Endothelial cell of hepatic sinusoid (primary cell): Measurements from ENCODE around the gene CREB5.
"Not testable (repeated sequence)": the region's sequence is repeated elsewhere in the genome, so short reads cannot be mapped to it uniquely, and the experiment has no call there.

Experiments
- in situ Hi-C: cut with HindIII; loops from 2 replicates; pipeline ENCODE4 v1.10.0; 2017; ENCODE audit warnings: low sequenced_read_pairs

Gene CREB5

DNA sequence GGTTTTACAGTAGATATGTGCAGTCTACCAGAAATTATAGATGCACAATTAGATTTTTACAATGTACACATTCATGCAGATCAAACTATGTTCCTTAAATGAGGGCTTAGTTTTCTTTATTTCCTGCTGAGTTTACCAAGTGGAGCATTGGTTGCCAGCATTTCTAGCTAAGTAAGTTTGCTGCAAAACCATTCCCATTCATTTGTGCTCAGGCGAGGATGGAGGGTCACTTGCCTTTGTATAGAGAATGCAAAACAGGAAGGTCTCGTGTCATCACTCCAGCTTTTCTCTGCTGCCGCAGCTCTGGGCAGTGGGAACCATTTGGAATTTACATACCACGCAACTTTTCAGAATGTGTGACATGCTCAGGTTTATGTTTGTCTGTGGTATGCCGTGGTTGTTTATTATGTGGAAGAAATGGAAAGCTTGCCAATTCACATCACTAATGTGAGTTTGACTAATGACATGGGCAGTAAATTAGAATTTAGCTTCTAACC is 347.2 kb downstream of the CREB5 start:
- in situ Hi-C loops = no loop called here

DNA sequence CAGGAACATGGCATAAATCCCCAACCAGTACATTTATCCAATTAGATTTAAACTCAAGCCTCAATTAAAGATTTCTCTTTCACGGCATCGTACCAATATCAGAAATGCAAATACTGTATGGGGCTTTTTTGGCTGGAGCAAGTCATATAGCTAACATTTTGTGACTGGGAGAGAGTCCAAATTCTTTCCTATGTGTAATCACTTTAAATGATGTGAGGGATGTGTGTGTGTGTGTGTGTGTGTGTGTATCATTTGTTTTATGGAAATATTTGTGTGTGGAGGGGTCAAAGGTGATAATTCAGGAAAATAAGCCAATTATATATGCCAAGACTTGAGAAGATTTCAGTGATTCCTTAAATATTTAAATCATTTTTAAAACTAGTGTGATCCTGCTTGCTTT is 349.2 kb downstream of the CREB5 start:
- in situ Hi-C loops = no loop called here

DNA sequence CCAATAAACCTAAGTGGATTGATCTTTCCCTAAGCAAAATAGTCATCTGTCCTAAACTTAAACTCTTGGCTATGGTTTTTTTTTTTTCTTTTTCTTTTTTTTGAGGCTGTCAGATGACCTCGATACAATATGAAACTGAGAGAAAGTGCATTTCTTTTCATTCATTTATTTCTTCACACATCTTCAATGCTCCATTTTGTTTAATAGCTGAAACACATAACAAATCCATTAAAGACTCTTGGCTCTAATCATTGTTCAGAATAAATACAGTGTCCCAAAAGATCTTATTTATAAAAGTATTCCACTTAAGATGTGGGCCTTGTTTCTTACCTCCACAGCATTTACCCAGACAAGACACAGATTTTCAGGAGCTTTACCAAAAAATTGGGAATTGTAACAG is 350.3 kb downstream of the CREB5 start:
- in situ Hi-C loops = no loop called here

DNA sequence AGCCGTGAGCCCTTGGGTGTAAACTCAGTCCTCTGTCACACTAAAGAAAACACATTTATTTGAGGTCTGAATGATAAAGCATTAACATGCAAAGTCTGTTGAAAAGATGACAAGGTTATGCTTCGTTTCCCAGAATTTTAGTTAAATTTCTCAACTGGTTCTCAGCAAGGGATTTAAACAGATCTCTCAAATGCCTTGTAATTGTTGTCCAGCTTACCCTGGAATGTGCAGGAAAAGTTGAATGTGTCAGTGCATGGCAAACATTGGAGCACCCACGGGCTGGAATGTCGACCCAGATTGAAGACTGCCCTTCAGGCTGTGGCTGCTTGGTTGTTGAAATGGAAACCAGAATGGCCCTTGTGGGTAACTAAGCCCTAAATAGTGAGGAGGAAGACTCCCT is 354.0 kb downstream of the CREB5 start:
- in situ Hi-C loops = no loop called here

DNA sequence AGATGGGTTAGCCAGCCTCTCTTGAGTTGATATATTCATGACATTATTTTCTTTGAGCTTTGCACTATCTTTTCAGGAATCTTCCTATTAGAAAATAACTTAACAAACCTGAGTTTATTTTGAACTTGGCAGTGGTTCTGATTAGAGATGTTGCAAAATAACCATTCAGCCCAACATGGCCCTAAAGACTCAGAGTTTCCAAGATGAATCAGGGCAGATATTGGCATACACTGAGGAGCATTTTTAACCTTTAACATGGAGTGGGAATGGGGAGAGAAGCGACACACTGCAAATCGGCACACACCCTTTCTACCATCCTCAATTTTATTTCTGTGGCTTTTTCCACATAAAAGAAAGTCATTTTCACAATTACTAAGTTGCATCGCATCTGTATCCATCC is 355.0 kb downstream of the CREB5 start:
- in situ Hi-C loops = no loop called here

DNA sequence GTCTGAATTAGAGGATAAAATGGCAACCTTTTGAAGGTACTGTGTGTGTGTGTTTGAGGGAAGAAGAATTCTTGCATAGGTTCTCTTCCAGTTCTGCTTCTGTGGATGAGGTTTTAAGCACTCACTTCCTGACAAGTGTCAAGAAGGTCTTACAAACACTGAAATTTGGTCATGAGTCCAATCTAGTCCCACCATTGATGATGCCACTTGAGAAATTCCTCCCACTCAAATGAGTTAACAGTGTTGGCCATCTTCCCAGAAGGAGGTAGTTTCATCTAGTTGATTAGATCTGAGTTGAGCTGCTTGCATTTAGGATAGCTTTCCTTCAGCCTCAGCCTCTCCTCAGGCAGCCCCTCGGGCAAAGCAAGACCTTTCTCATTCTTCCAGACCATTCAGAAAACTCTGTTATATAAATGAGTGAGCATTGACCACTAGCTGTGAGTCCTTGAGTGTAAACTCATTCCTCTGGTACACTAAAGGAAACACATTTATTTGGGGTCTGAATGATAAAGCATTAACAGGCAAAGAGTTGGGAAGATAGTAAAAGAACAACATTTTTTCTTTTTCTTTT is 356.3 kb downstream of the CREB5 start:
- in situ Hi-C loops = no loop called here

DNA sequence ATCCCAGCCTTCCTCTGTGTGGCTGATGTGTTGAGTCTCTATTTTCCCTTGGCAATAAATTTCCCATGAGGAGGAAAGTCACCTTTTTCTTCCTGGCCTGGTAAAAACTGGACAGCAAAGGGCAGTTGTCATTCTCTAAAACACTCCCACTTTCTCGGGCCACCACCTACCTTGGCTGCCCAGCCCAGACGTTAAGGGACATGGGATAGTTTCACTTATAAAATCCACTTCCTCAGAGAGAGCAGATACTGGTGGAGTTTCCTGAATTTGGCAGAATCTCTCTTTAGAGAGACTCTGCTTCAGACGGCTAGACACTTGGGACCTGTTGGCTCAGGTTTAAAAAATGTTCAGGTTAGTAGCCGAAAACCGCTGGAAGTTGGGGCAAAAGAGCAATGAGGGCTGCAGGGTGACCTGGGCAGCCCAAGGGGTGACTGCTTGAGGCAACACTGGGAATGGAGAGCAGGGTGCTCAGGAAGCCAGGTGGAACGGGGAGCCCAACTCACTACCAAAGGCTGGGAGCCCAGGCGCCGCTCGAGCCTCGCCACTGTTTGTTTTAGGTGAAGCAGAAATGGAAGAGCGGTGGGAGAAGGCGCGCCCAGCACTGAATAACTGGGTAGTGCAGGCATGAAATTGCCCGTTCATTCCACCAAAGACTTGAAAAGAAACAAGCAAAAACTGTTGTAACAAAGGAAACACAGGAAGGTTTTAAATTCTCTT is 359.7 kb downstream of the CREB5 start:
- in situ Hi-C loops = no loop called here

DNA sequence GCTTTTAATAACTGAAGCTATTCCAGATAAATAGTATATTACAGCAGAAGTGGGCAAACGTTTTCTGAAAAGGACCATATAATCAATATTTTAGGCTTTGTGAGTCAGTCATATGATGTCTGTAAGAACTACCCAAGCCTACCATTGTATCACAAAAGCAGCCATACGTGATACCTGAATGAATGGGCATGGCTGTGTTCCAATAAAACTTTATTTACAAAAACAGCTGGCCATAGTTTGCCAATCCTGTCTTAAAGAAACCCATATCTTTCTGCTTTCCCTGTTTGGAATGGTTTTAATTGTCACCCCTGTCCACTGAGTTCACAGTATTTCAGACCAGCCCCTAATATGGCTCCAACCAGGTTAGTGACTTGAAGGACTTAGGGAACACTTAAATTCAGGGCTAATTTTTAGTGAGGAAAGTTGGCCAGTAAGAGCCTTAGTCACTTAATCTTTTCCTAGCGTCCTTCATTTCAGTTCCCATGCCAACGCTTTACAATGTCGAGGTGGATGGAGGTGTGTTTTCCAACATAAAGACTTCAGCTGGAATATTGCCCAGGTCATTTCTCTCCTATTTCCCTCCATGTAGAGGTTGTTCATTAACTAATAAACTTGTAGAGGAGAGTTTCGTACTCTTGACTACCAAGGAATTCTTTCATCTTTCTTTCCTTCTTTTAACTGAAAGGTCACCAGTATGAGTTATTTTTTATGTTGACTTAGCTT is 361.3 kb downstream of the CREB5 start:
- in situ Hi-C loops = no loop called here

DNA sequence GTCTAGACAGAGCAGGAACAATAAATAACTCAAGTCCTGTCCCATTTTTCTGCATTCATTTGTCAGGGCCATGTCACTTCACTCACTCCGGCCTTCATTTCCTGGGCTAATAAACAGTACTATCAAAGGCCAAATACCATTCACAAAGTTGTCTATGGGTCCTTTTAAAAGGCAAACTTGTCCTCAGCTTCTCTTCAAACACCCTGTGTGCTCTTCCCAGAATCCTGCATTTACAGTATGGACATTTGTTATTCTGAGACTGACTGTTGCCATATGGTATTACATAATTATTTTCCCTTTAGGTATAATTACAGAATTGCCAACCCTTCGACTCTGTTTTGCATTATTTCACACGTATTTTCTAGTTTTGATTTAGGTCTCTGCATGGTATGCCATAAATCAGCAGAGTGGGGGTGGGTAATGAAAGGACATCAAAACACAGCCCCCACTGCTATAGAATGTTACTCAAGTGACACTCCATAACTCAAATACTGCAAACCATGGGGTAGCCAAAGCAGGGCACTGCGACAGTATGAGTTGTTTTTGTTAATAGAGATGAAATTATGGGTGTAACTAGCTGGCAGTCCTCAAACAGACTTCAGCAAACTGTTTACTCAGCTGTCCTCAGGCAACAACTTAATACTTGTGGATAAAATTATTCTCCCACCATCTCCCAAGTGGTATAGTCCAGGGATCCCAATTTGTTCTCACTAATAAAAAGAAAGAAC is 362.1 kb downstream of the CREB5 start:
- in situ Hi-C loops = no loop called here

DNA sequence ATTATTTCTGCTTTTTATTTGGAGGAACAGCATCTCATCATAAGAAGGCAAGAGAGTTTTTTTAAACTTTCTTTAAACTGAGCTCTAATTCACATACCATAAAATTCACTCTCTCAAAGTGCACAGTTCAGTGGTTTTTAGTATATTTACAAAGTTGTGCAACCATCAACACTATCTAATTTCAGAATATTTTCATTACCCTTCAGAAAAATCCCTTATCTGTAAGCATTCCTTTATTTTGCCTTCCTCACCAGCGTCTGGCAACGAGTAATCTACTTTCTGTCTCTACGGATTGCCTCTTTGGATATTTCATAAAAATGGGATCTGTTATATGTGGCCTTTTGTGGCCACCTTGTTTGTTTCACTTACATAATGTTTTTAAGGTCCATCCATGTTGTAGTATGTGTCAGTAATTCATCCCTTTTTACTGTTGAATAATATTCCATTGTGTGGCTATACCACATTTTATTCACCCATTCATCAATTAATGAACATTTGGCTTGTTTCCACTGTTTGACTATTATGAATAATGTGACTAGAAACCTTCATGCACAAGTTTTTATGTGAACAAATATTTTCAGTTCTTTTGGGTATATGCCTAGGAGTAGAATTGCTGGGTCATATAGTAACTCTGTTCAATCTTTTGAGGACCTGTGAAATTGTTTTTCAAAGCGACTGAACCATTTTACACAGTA is 364.3 kb downstream of the CREB5 start:
- in situ Hi-C loops = no loop called here

DNA sequence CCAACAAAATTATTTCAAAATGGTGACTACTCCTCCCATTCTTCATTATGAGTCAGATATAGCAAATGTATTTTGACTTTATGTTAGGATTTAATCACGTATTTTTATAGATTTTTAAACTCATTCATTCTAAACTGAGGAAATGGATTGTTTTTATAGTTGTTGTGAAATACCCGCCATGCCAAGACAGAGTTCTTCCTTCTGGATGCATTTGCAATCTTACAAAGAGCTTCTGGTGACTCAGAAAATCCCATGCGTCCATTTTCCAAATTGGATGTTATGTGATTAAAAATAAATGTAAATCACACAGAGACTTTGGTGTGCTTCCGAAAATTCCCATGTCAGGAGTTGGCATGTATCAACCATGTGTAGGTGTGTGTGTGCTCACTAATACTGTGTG is 366.5 kb downstream of the CREB5 start:
- in situ Hi-C loops = no loop called here

DNA sequence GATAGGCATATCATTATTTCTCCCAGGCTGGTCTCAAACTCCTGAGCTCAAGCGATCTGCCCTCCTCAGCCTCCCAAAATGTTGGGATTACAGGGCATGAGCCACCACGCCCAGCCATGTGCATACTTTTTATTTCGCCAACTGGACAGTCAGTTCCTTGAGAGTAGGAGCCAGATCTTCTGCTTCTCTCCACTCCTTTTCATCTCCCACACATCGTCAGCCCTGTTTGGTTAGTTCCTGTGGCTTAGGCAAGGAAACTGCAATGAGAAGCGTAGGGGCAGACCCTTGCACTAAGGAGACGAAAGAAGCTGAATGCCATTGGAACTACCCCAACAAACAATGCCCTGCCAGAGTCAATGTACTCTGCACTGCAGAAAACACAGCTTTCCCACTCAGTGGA is 367.6 kb downstream of the CREB5 start:
- in situ Hi-C loops = no loop called here

DNA sequence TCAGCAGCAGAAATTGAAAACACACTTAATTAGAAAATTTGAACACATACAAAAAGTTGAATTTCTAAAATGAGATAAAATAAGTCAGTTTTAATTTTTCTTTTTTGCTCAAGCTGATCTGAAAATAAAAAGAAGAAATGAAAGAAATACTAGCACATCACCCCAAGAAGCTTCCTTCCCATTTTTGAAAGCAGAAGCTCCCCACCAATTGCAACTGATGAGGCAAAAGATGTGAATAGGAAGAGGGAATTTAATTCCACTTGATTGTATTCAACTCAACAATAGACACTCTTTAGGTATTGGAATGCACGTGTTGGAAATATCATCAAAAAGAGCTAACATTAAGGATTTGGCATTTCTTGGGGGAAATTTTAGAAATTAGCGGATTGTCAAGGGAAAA is 370.0 kb downstream of the CREB5 start:
- in situ Hi-C loops = no loop called here

DNA sequence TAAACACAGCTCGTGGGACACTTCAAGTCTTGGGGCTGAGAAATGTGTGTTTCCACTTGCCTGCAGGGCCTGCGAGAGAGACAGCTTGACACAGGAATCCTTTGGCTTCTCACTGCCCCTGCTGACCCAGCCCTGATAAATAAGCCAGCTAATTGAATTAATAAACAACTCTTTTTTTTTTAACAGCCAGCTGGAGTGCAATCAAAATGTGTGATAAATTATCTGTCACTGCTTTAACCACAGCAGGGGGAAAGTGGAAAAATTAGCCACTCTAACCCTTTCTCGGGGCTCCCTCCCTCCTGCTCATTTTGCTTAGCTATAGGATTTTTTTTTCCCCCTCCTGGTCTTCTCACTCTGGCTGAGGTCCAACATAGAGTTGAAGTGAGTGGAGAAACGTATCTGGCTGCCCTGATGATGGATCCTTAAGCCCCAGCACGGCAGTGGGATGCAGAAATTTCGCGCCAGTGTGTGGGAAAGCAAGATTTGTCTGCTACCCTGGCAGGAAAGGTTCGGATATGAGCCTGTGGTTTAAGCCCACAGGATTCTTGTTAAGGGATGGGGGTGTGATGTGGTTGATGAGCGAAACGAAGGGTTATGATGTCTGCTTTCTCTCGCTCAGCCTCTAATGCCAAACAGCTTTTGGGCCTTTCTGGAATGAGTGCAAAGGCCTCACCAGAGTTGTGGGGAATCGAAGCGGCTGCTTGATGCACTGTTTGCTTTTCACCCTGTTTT is 372.0 kb downstream of the CREB5 start:
- in situ Hi-C loops = no loop called here

DNA sequence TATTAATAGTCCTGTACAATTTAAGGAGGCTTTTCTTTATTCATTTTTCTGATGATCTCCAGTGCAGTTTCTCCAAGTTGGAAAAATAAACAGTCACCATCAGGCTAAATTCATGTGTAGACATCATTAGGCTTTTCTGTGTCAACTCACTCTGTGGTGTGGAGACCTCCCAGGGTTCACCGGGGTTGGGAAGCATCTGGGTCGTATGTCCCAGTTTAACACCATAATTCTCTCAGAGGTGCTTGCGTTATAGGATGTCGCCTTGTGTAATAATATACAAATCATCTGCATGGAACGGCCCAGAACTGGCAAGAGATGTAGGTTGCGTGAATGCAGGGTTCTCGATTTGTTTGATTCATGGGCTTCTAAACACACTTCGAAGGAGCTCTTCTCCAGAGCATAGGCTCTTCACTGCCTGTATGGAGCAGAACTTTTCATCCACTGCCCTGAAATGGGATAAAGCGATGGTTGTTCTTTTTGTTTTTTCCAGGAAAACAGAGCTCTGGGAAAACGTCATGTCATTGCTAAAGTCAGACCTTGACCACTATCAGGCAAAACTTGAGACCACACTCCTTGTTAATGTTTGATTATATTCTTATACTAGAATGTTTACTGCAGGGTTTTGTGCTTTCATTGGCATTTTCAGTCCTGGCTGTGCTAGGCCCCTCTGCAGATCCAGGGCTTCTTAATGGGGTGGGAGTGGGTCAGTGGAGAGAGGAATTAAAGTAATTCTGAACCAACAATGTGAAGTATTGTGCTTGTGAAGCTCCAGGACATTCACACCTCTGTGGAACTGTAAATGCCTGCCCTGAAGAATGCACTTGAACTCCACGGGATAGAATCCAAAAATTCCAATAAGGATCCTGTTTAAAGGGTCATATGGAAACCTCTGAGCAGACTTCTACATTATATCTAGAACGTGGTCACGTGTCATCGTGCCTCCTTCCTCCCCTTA is 373.0 kb downstream of the CREB5 start:
- in situ Hi-C loops = no loop called here

DNA sequence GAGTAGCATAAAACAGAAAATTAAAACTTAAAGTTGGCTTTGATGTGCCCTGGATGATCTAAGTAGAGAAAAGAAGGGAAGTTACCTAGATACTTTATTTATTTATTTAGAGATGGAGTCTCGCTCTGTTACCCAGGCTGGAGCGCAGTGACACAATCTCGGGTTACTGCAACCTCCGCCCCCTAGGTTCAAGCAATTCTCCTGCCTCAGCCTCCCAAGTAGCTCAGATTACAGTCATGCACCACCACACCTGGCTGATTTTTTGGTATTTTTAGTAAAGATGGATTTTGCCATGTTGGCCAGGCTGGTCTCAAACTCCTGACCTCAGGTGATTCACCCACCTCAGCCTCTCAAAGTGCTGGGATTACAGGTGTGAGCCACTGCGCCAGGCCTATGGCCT is 373.8 kb downstream of the CREB5 start:
- in situ Hi-C loops = not testable (repeated sequence)

DNA sequence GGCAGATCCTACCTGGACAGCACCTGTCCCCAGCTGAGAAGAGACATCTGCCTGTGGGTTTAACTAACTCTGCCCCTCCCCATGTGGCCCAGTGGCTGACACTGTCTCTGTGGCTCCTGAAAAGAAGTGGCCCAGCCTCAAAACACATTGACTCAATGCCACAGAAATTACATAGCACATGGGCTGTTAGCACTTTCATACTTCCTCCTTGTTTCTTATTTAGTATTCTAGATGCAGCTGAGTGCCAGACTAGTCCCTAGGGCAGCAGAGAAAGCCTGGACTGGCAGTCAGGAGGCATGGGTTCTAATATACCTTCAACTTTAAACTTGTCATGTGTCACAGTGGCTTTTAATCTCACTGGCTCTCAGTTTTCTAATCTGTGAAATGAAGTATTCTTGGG is 374.8 kb downstream of the CREB5 start:
- in situ Hi-C loops = no loop called here

DNA sequence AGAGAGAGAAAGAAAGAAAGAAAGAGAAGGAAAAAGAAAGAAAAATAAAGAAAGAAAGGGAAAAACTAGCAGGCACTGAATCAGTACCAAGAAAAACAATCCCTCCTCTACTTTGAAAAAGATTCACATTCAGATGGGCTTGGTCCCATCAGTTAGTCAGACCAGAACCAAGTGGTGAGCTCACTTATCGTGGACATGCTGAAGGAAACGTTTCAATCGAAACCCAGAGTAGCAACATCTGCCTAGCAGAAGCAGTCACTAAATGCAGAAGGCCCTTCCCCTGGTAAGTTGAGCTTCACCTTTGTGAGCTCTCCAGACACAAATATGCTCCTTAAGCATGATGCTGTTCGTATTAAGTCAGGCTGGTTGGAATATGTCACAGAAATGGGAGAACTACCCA is 378.1 kb downstream of the CREB5 start:
- in situ Hi-C loops = no loop called here

DNA sequence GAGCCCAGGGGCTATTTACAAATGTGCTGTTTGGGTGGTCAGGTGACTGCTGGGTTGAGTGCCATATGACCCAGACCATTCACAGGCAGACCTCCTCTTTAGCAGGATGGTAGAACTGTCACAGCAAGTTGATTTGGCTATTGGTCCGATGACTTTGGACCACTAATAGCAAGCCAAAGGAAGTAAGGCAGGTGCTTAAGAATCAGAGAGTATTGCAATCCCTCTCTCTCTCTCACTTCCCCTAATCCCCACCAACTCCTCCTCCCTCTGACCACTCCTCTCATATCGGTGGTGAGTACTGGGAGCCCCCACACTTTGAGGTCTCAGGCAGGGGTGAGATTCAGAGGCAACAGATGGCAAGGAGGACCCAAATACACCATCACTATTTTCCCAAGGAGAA is 380.5 kb downstream of the CREB5 start:
- in situ Hi-C loops = no loop called here
